ENCODE data around the gene CAB39L. TPM values are rescaled to one million over a fixed set of nuclear protein-coding genes. Genes with fewer than 3 reads are reported as not detected.

The CAB39L gene
- total RNA-seq, 1 donor from 2014 or later = 7.7 TPM

- H3K27me3 Mint-ChIP-seq (ENCODE audit: unreplicated experiment) = no peaks in the 10 kb centered on the region
- no peak for DNase-seq
- H3K4me3 Mint-ChIP-seq (ENCODE audit: unreplicated experiment) = no peak overlapping the region
- peaks cover 4% of the 10 kb centered on the region for H3K36me3 Mint-ChIP-seq (ENCODE audit: unreplicated experiment)
- H3K27ac Mint-ChIP-seq (ENCODE audit: unreplicated experiment) = no peak overlapping the region
- TF ChIP-seq, protein P1, sequence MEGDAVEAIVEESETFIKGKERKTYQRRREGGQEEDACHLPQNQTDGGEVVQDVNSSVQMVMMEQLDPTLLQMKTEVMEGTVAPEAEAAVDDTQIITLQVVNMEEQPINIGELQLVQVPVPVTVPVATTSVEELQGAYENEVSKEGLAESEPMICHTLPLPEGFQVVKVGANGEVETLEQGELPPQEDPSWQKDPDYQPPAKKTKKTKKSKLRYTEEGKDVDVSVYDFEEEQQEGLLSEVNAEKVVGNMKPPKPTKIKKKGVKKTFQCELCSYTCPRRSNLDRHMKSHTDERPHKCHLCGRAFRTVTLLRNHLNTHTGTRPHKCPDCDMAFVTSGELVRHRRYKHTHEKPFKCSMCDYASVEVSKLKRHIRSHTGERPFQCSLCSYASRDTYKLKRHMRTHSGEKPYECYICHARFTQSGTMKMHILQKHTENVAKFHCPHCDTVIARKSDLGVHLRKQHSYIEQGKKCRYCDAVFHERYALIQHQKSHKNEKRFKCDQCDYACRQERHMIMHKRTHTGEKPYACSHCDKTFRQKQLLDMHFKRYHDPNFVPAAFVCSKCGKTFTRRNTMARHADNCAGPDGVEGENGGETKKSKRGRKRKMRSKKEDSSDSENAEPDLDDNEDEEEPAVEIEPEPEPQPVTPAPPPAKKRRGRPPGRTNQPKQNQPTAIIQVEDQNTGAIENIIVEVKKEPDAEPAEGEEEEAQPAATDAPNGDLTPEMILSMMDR (IDR thresholded peaks at IDR 0.05; ENCODE audit: partially characterized antibody, unreplicated experiment) = no peak
- H3K4me1 Mint-ChIP-seq (ENCODE audit: low read depth, unreplicated experiment) = no peaks in the 10 kb centered on the region
- H3K9me3 Mint-ChIP-seq (ENCODE audit: unreplicated experiment) = no peaks in the 10 kb centered on the region
Observed at GRCh38 chr13:49354719-49355118, 89.1 kb downstream of the CAB39L start.

GRCh38 chr13:49353908-49354307, 90.0 kb downstream of the CAB39L start:
- Mint-ChIP-seq H3K9me3 (ENCODE audit: unreplicated experiment) (no peaks in the 10 kb centered on the region), H3K4me3 (ENCODE audit: unreplicated experiment) (no peak overlapping the region), H3K36me3 (ENCODE audit: unreplicated experiment) (peaks cover 4% of the 10 kb centered on the region), H3K4me1 (ENCODE audit: low read depth, unreplicated experiment) (no peaks in the 10 kb centered on the region), H3K27ac (ENCODE audit: unreplicated experiment) (no peak overlapping the region), H3K27me3 (ENCODE audit: unreplicated experiment) (no peaks in the 10 kb centered on the region)
- DNase-seq = no peak
- TF ChIP-seq, protein P1 (IDR thresholded peaks at IDR 0.05; ENCODE audit: partially characterized antibody, unreplicated experiment) = no peak

DNA sequence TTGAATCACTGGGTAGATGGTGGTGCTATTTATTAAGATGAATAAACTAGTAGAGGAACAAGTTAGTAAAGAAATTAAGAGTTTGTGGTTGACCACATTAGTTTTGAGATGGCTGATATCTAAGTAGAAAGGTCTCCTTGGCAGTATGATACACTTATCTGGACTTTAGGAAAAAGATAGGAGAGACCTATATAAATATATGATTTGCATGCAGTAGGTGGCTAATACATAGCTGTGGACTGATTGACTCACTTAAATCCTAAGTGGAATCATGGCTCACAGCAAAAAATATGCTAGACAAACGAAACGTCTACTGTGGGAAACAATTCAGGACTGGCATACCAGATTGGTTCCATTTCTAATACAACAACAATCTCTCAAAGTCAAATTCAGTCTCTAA, 92.0 kb downstream of the CAB39L start:
- no peak for DNase-seq
- H3K9me3 Mint-ChIP-seq (ENCODE audit: unreplicated experiment) = peaks cover 2% of the 10 kb centered on the region

DNA sequence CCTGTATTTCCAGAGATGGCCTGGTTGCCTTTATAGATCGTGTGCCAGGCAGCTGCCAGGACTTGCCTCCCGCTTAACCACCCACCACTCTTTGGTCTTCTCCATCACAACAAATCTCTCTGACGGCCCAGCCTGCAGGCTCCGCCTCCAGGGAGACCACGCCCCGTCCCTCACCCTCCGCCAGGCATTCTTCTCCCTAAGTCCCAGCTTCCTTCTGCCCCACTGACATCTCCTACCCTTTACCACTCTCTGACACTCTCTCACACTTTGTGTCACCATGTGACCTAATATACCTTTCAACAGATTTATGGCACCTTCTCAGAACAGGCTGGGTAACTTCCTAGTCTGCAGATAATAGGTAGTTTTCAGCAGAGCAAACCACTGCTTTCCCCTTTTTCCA, 95.1 kb downstream of the CAB39L start:
- Mint-ChIP-seq H3K4me1 (ENCODE audit: low read depth, unreplicated experiment) (peaks cover 2% of the 10 kb centered on the region), H3K4me3 (ENCODE audit: unreplicated experiment) (no peak overlapping the region), H3K9me3 (ENCODE audit: unreplicated experiment) (peaks cover 2% of the 10 kb centered on the region), H3K36me3 (ENCODE audit: unreplicated experiment) (no peaks in the 10 kb centered on the region), H3K27ac (ENCODE audit: unreplicated experiment) (no peak overlapping the region), H3K27me3 (ENCODE audit: unreplicated experiment) (no peaks in the 10 kb centered on the region)
- peak; percentile 28 for DNase-seq
- TF ChIP-seq, protein P1 (IDR thresholded peaks at IDR 0.05; ENCODE audit: partially characterized antibody, unreplicated experiment) = no peak

More for the DNA sequence above, 92.0 kb downstream of the CAB39L start:
- Mint-ChIP-seq H3K4me3 (ENCODE audit: unreplicated experiment) (no peak overlapping the region), H3K27me3 (ENCODE audit: unreplicated experiment) (no peaks in the 10 kb centered on the region), H3K4me1 (ENCODE audit: low read depth, unreplicated experiment) (no peaks in the 10 kb centered on the region), H3K27ac (ENCODE audit: unreplicated experiment) (no peak overlapping the region), H3K36me3 (ENCODE audit: unreplicated experiment) (peaks cover 4% of the 10 kb centered on the region)
- TF ChIP-seq, protein P1 (IDR thresholded peaks at IDR 0.05; ENCODE audit: partially characterized antibody, unreplicated experiment) = no peak

DNA sequence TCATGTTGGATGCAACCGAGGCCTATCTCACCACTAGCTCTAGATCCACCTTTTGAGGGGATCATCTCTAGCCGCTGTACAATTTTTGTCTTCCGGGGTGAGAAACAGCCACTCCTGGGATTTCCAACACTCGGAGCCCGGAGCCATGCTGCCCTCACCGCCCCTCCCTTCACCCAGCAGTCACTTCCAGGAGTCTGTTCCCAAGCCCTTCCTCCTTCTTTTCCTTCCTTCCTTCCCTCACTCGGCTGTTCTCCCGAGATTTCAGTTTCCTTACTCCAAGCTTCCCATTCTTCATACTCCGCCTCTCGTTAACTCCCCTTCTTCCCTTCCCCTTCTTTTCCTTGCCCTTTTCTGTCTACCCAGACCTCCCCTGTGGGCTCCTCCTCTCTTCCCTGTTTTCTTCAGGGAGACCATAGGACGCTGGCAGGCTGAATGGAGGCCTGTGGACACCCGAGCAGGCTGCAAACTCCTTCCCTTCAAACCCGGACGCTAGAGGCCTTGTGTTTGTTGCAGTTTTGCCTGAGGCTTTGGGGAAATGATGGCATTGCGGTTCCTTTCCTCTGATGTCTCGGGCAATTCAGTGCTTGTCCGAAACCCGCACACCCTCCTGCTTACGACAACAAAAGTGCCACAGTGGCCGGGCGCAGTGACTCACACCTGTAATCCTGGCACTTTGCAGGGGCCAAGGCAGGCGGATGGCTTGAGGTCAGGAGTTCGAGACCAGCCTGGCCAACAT, 96.0 kb downstream of the CAB39L start:
- no peak overlapping the region for H3K27ac Mint-ChIP-seq (ENCODE audit: unreplicated experiment)
- TF ChIP-seq, protein P1 (IDR thresholded peaks at IDR 0.05; ENCODE audit: partially characterized antibody, unreplicated experiment) = no peak
- no peak for DNase-seq
- peaks cover 3% of the 10 kb centered on the region for H3K27me3 Mint-ChIP-seq (ENCODE audit: unreplicated experiment)
- H3K4me1 Mint-ChIP-seq (ENCODE audit: low read depth, unreplicated experiment) = peaks cover 2% of the 10 kb centered on the region
- H3K4me3 Mint-ChIP-seq (ENCODE audit: unreplicated experiment) = no peak overlapping the region
- H3K36me3 Mint-ChIP-seq (ENCODE audit: unreplicated experiment) = no peaks in the 10 kb centered on the region
- H3K9me3 Mint-ChIP-seq (ENCODE audit: unreplicated experiment) = peaks cover 2% of the 10 kb centered on the region

Measured in glutamatergic neuron (in vitro differentiated cells).